AG04450 (cell line): ENCODE data around the gene CYP2C8. TPM values are rescaled to one million over a fixed set of nuclear protein-coding genes. Genes with fewer than 3 reads are reported as not detected.

ENCODE experiments used
- CTCF ChIA-PET: fragments of 300-600, 350-600 bp; formaldehyde crosslinking; extraction: SDS; loops from one replicate; lab custom pipeline; 2022; ENCODE audit warnings: antibody characterized with exemption, inconsistent platforms; lab: Charles Lee
- POLR2A ChIA-PET: fragments of 350-600 bp; formaldehyde crosslinking; extraction: SDS; loops from one replicate; lab custom pipeline; 2021; ENCODE audit warnings: antibody characterized with exemption, inconsistent platforms; lab: Yijun Ruan, JAX
- DNase-seq: peaks from one replicate; pipeline ENCODE4 v3.0.0-alpha.2; 2011; ENCODE audit warnings: low read depth, low spot score
- H3K27ac ChIP-seq: one replicate; pipeline ENCODE4 v1.5.1; 2012; ENCODE audit warnings: low read depth, low read length, control low read depth
- H3K27me3 ChIP-seq: one replicate; pipeline ENCODE4 v1.6.0; 2012; ENCODE audit warnings: low read length; ENCODE audit not compliant: control insufficient read depth, insufficient read depth
- H3K4me3 ChIP-seq: 2 replicates; pipeline ENCODE4 v1.5.1; 2011; ENCODE audit warnings: mild to moderate bottlenecking, low read depth, low read length, control low read depth
- H3K9me3 ChIP-seq: 2 replicates; pipeline ENCODE4 v1.5.1; 2012; ENCODE audit warnings: low read length; ENCODE audit not compliant: control insufficient read depth, insufficient read depth
- CTCF ChIP-seq: IDR thresholded peaks from 2 replicates; pipeline ENCODE4 v1.5.1; 2011; ENCODE audit warnings: low read depth, low read length, control low read depth, inconsistent platforms
- polyA plus RNA-seq: library from polyadenylated mRNA; depleted of rRNA; stranded (reverse); fragments of >200 nt; gene quantifications from 2 replicates; pipeline ENCODE4 v1.2.3, GENCODE V29; 2011; rRNA removed
- small RNA-seq: library from RNA; depleted of rRNA; stranded (forward); fragments of <200 nt; gene quantifications from one replicate; pipeline ENCODE3, GENCODE V24; 2012; ENCODE audit warnings: low read depth; ENCODE audit not compliant: insufficient read length

The CYP2C8 gene
- polyA plus RNA-seq, 1 experiment, result 0.09 TPM

GRCh38 chr10:94989192-94989591 lies 80.1 kb downstream of the CYP2C8 start:
- no peak overlapping the region for H3K4me3 ChIP-seq
- no peaks in the 10 kb centered on the region for H3K27me3 ChIP-seq
- ChIA-PET POLR2A (no interaction called here), CTCF (no interaction called here)
- no peaks in the 10 kb centered on the region; the same call in 1 of the 2 replicates for H3K9me3 ChIP-seq
- TF ChIP-seq CTCF, result no peak
- no peak overlapping the region for H3K27ac ChIP-seq
- DNase-seq, result no peak

Small RNA genes lying within 50 kb of the gene (small RNA-seq; reads per million reads assigned to genes)
- not detected for gene CYP2C60P

Other genes starting within 250 kb of the CYP2C8 start
- gene CYP2C9, start 130.8 kb downstream of the CYP2C8 start, polyA plus RNA-seq, result not detected in 2 replicates
- not detected in 2 replicates for gene ACSM6, start 124.7 kb upstream of the CYP2C8 start, polyA plus RNA-seq
- gene PDLIM1, start 221.5 kb upstream of the CYP2C8 start, polyA plus RNA-seq, result 255 and 334 TPM in 2 replicates